ENCODE measurements around the gene GRM1. TPM values are rescaled to one million over a fixed set of nuclear protein-coding genes. Genes with fewer than 3 reads are reported as not detected.

GRM1 gene
- polyA plus RNA-seq, 3 donors, result not detected

DNA sequence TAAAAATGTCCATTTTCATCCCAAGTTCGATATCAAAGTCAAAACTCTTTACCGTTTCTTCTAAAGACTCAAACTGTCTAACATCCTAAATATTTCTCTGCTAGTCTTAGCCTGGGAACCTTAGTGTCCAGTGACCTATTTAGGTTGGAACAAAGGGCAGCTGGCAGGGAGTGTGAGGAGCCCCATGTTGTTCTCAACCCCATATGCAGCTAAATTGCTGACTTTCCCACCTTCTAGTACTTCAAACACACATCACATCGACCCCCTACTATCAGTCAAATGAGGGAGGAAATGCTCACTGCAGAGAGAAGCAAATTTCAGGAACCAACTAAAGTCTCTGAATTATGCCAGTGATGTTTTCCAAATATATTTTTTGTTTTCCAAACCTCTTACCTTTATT lies 322.2 kb downstream of the GRM1 start:
- Histone ChIP-seq H3K79me2 (ENCODE audit: insufficient read depth, low read length) (no peaks in the 10 kb centered on the region), H3K27me3 (ENCODE audit: control insufficient read depth in 2 of 2, insufficient read depth in 2 of 2, low read length in 2 of 2) (no peaks in the 10 kb centered on the region), H4K20me1 (ENCODE audit: insufficient read depth, low read length) (no peaks in the 10 kb centered on the region), H2AFZ (ENCODE audit: insufficient read depth, low read depth, low read length, poor library complexity, severe bottlenecking) (peak overlapping the region; percentile 16), H3K9me3 (replicated peaks in 1 of 2; ENCODE audit: control insufficient read depth in 1 of 2, insufficient read depth in 1 of 2, low read length in 2 of 2) (no peaks in the 10 kb centered on the region), H3K27ac (ENCODE audit: low read depth in 1 of 2, low read length in 2 of 2) (no peak overlapping the region), H3K4me1 (ENCODE audit: control insufficient read depth in 1 of 2, insufficient read depth in 2 of 2, low read length in 2 of 2) (peaks cover 23 to 25% of the 10 kb centered on the region in 2 donors), H3K4me2 (replicated peaks; ENCODE audit: extremely low read depth, low read length, poor library complexity, severe bottlenecking) (no peak overlapping the region), H3K9ac (ENCODE audit: insufficient read depth, low read length, poor library complexity, severe bottlenecking) (no peak overlapping the region), H3K4me3 (replicated peaks in 1 of 3; ENCODE audit: low read depth in 2 of 3, low read length in 3 of 3) (no peak overlapping the region), H3K36me3 (replicated peaks in 1 of 2; ENCODE audit: control insufficient read depth in 1 of 2, insufficient read depth in 2 of 2, low read length in 2 of 2) (no peaks in the 10 kb centered on the region)
- no peak overlapping the region for H3K27ac Mint-ChIP-seq
- DNase-seq, result no peak
- intact Hi-C loops (cut with micrococcal nuclease), result no loop called here
- TF ChIP-seq, protein P1, sequence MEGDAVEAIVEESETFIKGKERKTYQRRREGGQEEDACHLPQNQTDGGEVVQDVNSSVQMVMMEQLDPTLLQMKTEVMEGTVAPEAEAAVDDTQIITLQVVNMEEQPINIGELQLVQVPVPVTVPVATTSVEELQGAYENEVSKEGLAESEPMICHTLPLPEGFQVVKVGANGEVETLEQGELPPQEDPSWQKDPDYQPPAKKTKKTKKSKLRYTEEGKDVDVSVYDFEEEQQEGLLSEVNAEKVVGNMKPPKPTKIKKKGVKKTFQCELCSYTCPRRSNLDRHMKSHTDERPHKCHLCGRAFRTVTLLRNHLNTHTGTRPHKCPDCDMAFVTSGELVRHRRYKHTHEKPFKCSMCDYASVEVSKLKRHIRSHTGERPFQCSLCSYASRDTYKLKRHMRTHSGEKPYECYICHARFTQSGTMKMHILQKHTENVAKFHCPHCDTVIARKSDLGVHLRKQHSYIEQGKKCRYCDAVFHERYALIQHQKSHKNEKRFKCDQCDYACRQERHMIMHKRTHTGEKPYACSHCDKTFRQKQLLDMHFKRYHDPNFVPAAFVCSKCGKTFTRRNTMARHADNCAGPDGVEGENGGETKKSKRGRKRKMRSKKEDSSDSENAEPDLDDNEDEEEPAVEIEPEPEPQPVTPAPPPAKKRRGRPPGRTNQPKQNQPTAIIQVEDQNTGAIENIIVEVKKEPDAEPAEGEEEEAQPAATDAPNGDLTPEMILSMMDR (IDR thresholded peaks at IDR 0.05), result no peak
- H3K27me3 Mint-ChIP-seq (ENCODE audit: low read depth in 3 of 3), result peaks cover 0 to 2% (median 0%) of the 10 kb centered on the region in 3 donors
- no peak overlapping the region for H3K4me3 Mint-ChIP-seq
- H3K9me3 Mint-ChIP-seq, result no peaks in the 10 kb centered on the region
- no peaks in the 10 kb centered on the region for H3K36me3 Mint-ChIP-seq
- peaks cover 30% of the 10 kb centered on the region for H3K4me1 Mint-ChIP-seq
- 40% methylated on average over 1 of the region's 3 CpGs for WGBS (ENCODE audit: insufficient coverage)

DNA sequence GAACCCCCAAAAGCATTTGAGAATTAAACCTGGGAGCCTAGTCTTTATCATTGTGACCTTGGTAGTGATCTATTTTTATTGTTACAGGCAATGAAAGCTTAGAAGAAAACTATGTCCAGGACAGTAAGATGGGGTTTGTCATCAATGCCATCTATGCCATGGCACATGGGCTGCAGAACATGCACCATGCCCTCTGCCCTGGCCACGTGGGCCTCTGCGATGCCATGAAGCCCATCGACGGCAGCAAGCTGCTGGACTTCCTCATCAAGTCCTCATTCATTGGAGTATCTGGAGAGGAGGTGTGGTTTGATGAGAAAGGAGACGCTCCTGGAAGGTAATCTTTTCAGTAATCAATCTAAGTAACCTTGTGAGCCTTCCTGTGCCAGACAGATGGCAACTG lies 323.3 kb downstream of the GRM1 start:
- Histone ChIP-seq H3K4me2 (replicated peaks; ENCODE audit: extremely low read depth, low read length, poor library complexity, severe bottlenecking) (no peak overlapping the region), H3K9ac (ENCODE audit: insufficient read depth, low read length, poor library complexity, severe bottlenecking) (no peak overlapping the region), H3K9me3 (replicated peaks in 1 of 2; ENCODE audit: control insufficient read depth in 1 of 2, insufficient read depth in 1 of 2, low read length in 2 of 2) (no peaks in the 10 kb centered on the region), H3K4me1 (ENCODE audit: control insufficient read depth in 1 of 2, insufficient read depth in 2 of 2, low read length in 2 of 2) (peaks cover 23 to 26% of the 10 kb centered on the region in 2 donors), H3K36me3 (replicated peaks in 1 of 2; ENCODE audit: control insufficient read depth in 1 of 2, insufficient read depth in 2 of 2, low read length in 2 of 2) (no peaks in the 10 kb centered on the region), H3K27ac (ENCODE audit: low read depth in 1 of 2, low read length in 2 of 2) (no peak overlapping the region), H4K20me1 (ENCODE audit: insufficient read depth, low read length) (no peaks in the 10 kb centered on the region), H3K4me3 (replicated peaks in 1 of 3; ENCODE audit: low read depth in 2 of 3, low read length in 3 of 3) (no peak overlapping the region), H3K79me2 (ENCODE audit: insufficient read depth, low read length) (no peaks in the 10 kb centered on the region), H2AFZ (ENCODE audit: insufficient read depth, low read depth, low read length, poor library complexity, severe bottlenecking) (no peak overlapping the region), H3K27me3 (ENCODE audit: control insufficient read depth in 2 of 2, insufficient read depth in 2 of 2, low read length in 2 of 2) (no peaks in the 10 kb centered on the region)
- DNase-seq, result no peak
- TF ChIP-seq, protein P1 (IDR thresholded peaks at IDR 0.05), result no peak
- Mint-ChIP-seq H3K27me3 (ENCODE audit: low read depth in 3 of 3) (peaks cover 0 to 2% (median 0%) of the 10 kb centered on the region in 3 donors), H3K4me1 (peaks cover 32% of the 10 kb centered on the region), H3K4me3 (no peak overlapping the region), H3K27ac (no peak overlapping the region), H3K9me3 (no peaks in the 10 kb centered on the region), H3K36me3 (no peaks in the 10 kb centered on the region)
- intact Hi-C loops (cut with micrococcal nuclease), result no loop called here
- WGBS (ENCODE audit: insufficient coverage), result 83% methylated on average over 2 of the region's 5 CpGs

Data from CD14-positive monocyte (primary cell).